Measurements from ENCODE around the gene TXNRD2.

The TXNRD2 gene

GRCh38 chr22:19941365-19942082 is at the start of gene TXNRD2, which contains the start of gene COMT:
TSS of gene TXNRD2 (minus strand) at chr22:19941818. CDS start at chr22:19941803, 15 bp downstream.
TSS of gene COMT (plus strand) at chr22:19941772. CDS start at chr22:19962527, 20,755 bp downstream.
- DNase-seq, result no peak

- DNase-seq, result no peak
Measured at GRCh38 chr22:19991395-19991644, 49.7 kb upstream of the TXNRD2 start.

- no peak for DNase-seq
Measured at GRCh38 chr22:19990609-19991394, 49.2 kb upstream of the TXNRD2 start.

GRCh38 chr22:19990188-19990587 is 48.6 kb upstream of the TXNRD2 start:
- DNase-seq, result no peak

- no peak for DNase-seq
Measured at GRCh38 chr22:19989725-19990067, 48.1 kb upstream of the TXNRD2 start.

GRCh38 chr22:19988965-19989724 is 47.5 kb upstream of the TXNRD2 start:
- DNase-seq, result no peak

GRCh38 chr22:19988331-19988808 is 46.8 kb upstream of the TXNRD2 start:
- no peak for DNase-seq

GRCh38 chr22:19987394-19988306 is 46.0 kb upstream of the TXNRD2 start:
- DNase-seq, result no peak

GRCh38 chr22:19986410-19987341 is 45.1 kb upstream of the TXNRD2 start:
- DNase-seq, result peak in 1 of 2 experiments; percentile 36

- DNase-seq, result no peak
Measured at GRCh38 chr22:19986011-19986409, 44.4 kb upstream of the TXNRD2 start.

GRCh38 chr22:19984851-19985811 is 43.5 kb upstream of the TXNRD2 start:
- DNase-seq, result no peak

- DNase-seq, result no peak
Measured at GRCh38 chr22:19984201-19984753, 42.7 kb upstream of the TXNRD2 start.

GRCh38 chr22:19983741-19984140 is 42.1 kb upstream of the TXNRD2 start:
- no peak for DNase-seq

- DNase-seq, result no peak
Measured at GRCh38 chr22:19982991-19983578, 41.5 kb upstream of the TXNRD2 start.

GRCh38 chr22:19981961-19982920 is 40.6 kb upstream of the TXNRD2 start:
- no peak for DNase-seq

- no peak for DNase-seq
Measured at GRCh38 chr22:19981171-19981960, 39.7 kb upstream of the TXNRD2 start.

GRCh38 chr22:19980766-19981165 is 39.1 kb upstream of the TXNRD2 start:
- no peak for DNase-seq
